HL-60 (cell line): ENCODE data around the gene RIC8A.

Experiments
- DNase-seq, 2 experiments: peaks; one replicate each; pipeline ENCODE4 v3.0.0-alpha.2; 2010 to 2020; ENCODE audit warnings: low read depth in 1 of 2, low spot score in 1 of 2
- H3K27ac ChIP-seq: fragments of 250-450 bp; sonication (Bioruptor Pico); replicated peaks from 2 replicates; pipeline ENCODE4 v1.5.1; 2020; ENCODE audit warnings: mild to moderate bottlenecking, moderate library complexity
- H3K27me3 ChIP-seq: fragments of 250-450 bp; sonication (Bioruptor Pico); 2 replicates; pipeline ENCODE4 v1.5.1; 2021; ENCODE audit warnings: mild to moderate bottlenecking, moderate library complexity; ENCODE audit not compliant: insufficient read depth, poor library complexity, severe bottlenecking
- H3K4me3 ChIP-seq: replicated peaks from 2 replicates; pipeline ENCODE4 v1.5.1; 2011; ENCODE audit warnings: mild to moderate bottlenecking, control low read depth, low read length; ENCODE audit not compliant: insufficient read depth
- CTCF ChIP-seq: IDR thresholded peaks from one replicate; pipeline ENCODE4 v1.5.1; 2011; ENCODE audit warnings: low read length, control low read depth, inconsistent platforms; ENCODE audit not compliant: insufficient read depth
- GABPA ChIP-seq: IDR thresholded peaks from 2 replicates; pipeline ENCODE4 v1.6.1; 2012; ENCODE audit warnings: low read depth
- POLR2AphosphoS5 ChIP-seq: IDR thresholded peaks from 2 replicates; pipeline ENCODE4 v1.6.1; 2012; ENCODE audit warnings: low read depth
- REST ChIP-seq: IDR thresholded peaks from 2 replicates; pipeline ENCODE4 v1.6.1; 2012; ENCODE audit warnings: low read depth; ENCODE audit not compliant: insufficient replicate concordance
- SPI1 ChIP-seq: IDR thresholded peaks from 2 replicates; pipeline ENCODE4 v1.6.1; 2012; ENCODE audit warnings: low read depth, mild to moderate bottlenecking, borderline replicate concordance

The RIC8A gene

DNA sequence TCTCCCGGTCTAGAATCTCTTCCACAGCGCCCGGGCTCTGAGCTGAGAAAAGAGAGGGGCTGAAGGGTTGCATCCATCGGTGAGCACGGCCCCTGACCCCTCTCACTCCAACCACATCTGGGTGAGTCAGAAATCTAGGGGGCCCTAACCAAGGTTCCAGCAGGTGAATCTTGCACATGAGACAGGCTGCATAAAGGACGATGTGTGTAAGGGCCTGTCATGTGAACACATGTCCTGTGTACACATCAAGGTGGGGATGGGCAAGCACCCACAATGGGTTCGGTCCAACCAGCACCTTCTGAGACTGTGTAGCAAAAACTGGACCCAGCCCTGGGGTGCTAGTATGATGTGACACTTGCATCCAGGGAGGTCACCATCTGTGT, 1.5 kb upstream of the RIC8A start:
- TF ChIP-seq GABPA (no peak), SPI1 (no peak), CTCF (no peak), POLR2AphosphoS5 (no peak), REST (no peak)
- no peaks in the 10 kb centered on the region for H3K27me3 ChIP-seq

DNA sequence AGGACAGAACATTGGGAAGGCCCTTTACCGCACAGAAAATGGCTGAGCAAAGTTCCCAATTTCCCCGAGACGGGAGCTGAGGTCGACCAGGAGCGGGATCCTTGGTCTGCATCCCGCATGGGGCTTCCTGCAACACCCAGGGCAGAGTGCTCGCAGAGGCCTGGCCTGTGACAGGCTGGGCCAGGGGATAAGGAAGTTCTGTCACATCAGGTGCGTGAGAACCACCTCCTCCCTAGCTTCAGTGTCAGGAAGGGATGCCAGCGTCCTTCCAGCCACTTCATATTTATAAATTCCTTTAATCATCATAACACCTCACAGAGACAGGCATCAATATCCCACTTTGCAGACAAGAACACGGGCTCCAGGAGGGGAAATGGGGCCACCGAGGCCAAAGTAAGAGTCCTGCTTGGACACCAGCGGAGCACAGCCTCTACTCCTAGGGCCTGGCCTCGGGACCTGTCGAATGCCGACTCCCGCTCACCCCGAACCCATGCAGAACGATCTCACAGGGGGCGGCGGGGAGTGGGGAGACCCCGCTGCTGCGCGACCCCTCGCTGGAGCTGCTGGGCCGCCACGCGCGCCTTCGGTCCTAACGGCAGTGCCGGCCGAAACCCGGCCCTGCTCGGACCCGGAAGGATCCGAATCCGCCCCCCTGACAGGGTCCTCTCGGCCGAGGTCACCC, 841 bp upstream of the RIC8A start:
- no peaks in the 10 kb centered on the region for H3K27me3 ChIP-seq
- peak overlapping the region; percentile 99 for H3K27ac ChIP-seq
- H3K4me3 ChIP-seq, result peak overlapping the region; percentile 88
- TF ChIP-seq POLR2AphosphoS5, result no peak
- no peak for TF ChIP-seq CTCF
- TF ChIP-seq REST, result no peak
- no peak for TF ChIP-seq GABPA
- TF ChIP-seq SPI1, result no peak
- DNase-seq, result peak in 1 of 2 experiments; percentile 63

More for the DNA sequence above, 1.5 kb upstream of the RIC8A start:
- DNase-seq, result no peak
- Histone ChIP-seq H3K27ac (peak overlapping the region; percentile 99), H3K4me3 (peak overlapping the region; percentile 88)

DNA sequence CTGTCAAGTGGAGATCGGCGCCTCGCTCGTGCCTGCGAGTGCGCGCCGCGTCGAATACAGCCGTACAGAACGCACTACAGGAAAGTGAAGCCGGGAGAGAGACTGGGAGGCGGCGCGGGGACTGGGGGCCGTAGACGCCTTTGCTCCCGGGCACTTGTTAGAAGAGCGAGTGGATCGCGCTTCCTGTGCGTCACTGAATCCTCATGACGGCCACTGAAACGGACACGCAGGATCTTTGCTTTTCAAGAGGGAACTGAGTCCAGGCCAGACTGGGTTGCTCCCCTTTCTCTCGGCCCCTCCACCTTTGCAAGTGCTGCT, 314 bp downstream of the RIC8A start:
- Histone ChIP-seq H3K4me3 (peak overlapping the region; percentile 86), H3K27me3 (no peaks in the 10 kb centered on the region), H3K27ac (peak overlapping the region; percentile 99)
- DNase-seq, result peak in 1 of 2 experiments; percentile 39
- TF ChIP-seq GABPA, result no peak
- no peak for TF ChIP-seq SPI1
- TF ChIP-seq REST, result no peak
- TF ChIP-seq POLR2AphosphoS5, result no peak
- no peak for TF ChIP-seq CTCF
